Stimulated activated CD8-positive, alpha-beta memory T cell treated with anti-CD3 and anti-CD28 coated beads, Interleukin-2, amount 100 ng/mL, for 48 hours (primary cell): ENCODE data around the gene RAP1B.
"Not testable (repeated sequence)": the region's sequence is repeated elsewhere in the genome, so short reads cannot be mapped to it uniquely, and the experiment has no call there.

ENCODE experiments used
- DNase-seq, 2 donors: peaks; one replicate each; pipeline ENCODE4 v3.0.0-alpha.2; 2020; ENCODE audit warnings: low read depth in 2 of 2

Gene RAP1B

DNA sequence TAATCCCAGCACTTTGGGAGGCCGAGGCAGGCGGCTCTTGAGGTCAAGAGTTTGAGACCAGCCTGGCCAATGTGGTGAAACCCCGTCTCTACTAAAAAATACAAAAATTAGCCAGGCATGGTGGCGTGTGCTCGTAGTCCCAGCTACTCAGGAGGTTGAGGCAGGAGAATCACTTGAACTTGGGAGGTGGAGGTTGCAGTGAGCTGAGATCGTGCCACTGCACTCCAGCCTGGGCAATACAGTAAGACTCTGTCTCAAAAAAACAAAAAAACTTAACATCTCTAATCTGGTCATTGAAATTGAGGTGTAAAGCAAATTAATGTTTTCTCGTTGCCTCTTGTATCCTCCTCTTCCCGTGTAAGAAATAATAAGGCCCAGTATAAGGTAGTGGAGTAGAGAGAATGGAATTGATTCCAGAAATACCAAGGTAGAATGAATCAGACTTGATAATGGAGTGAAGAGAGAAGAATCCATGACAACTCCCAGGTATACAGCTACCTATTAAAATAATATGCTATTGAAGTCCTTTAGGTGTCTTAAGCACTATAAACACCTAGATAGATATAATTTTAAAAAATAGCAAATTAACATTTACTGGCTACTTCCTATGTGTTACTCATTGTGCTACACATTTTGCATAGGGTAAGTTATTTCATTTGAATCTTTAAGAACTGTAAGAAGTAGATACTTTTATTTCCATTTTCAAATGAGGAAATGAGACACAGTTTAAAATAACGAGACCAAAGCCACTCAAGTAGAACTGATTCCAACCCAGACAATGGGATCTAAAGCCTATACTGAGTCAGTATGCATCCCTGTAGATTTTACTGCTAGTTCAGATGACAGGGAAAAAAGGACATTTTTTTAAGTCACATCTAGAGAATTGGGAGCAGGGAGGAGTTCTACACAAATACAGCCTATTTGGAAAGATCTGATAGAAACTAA is 23.2 kb downstream of the RAP1B start:
- no peak for DNase-seq

DNA sequence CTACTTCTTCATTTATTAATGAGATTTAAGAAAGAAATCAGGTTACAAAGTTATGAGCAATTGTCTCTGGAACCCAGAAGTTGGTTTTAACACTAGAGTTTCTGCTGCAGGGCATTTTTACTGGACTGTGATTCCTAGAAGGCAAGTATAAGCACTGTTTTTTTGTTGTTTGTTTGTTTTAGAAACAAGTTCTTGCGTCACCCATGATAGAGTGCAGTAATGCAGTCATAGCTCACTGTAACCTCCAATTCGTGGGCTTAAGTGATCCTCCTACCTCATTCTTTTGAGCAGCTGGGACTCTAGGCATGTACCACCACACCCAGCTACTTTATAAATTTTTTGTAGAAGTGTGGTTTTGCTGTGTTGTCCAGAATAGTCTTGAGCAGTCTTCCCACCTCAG is 25.6 kb downstream of the RAP1B start:
- DNase-seq, result no peak

DNA sequence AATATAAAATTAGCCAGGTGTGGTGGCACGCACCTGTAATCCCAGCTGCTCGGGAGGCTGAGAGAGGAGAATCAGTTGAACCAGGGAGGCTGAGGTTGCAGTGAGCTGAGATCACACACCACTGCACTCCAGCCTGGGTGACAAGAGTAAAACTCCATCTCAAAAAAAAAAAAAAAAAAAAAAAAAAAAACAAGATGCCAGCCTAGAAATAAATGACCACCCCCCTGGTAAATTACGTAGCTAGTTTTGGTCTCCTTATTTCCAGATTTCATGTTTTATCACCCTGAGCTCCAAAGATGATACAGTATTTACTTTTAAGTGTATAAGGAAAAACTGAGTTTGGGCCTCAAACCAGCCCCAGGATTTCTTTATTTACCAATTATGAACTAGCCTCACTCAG is 26.7 kb downstream of the RAP1B start:
- DNase-seq, result not testable (repeated sequence)

DNA sequence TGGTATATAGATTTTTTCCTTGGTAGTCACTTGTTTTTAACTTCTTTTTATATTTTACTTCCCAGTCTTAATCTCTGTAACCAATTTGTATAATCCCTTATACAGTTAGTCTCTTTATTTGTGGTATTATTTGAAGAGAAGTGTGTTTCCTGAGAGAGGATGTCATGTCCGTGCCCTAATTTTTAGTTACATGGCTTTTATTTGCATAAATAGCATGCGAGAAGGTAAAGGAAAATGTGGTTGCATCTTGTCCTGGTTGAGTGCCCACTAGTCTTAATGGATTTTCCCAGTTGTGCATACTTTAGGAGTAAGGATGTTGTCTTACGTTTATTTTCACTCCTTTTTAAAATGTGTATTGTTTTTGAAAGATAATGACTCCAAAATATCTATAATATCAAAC is 27.5 kb downstream of the RAP1B start:
- DNase-seq, result no peak

DNA sequence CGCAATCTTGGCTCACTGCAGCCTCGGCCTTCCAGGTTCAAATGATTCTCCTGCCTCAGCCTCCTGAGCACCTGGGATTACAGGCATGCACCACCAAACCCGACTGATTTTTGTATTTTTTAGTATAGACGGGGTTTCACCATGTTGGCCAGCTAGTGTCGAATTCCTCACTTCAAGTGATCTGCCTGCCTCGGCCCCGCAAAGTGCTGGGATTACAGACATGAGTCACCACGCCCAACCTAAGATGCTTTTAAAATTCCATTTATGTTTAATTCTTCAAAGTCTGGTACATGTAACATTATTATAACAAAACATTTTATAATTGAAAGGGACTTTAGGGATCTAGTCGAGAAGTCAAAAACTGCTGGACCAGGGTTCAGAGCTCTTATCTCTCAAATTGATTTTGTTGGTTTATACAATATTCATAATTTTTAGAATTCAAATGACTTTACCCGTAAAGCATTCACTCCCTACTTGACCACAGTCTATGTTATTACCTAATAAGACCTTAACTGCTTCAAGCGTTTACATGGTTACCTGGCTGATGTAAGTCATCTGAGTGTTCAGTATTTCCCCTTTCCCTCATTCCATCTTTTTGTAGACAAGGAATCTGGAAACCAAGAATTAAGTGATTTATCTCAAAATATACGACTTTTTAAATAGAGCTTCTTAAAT is 28.2 kb downstream of the RAP1B start:
- DNase-seq, result no peak

DNA sequence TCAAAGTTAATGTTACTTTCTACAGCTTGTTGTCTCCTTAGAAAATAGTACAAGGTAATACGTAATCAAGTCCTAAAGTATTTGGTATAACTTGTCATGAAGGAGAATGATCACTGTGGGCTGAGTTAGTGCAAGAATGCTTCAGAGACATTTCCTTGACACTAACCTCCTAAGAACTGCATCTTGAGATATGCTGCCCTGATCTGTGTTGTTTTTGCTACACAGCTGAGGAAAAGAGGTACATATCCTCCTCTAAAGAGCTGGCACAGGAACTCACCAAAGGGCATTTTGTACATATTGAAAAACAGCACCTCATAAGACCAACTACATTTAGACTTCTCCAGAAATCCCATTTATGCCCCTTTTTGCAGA is 28.7 kb downstream of the RAP1B start:
- DNase-seq, result no peak

DNA sequence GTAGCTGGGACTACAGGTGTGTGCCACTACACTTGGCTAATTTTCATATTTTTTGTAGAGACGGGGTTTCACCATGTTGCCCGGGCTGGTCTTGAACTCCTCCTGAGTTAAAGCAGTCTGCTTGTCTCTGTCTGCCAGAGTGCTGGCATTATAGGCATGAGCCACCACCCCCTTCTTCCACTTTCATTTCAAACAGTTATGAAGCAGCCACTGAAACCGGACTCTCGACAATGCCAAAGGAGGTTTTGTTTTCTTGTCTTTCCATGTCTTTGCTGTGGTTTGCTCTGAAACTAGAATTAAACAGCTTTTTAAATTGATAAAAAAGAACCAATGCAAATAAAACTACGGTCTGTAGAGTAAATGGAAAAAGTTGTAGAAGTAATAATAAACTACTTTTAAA is 30.4 kb downstream of the RAP1B start:
- DNase-seq, result peak in 1 of 2 donors; percentile 13

DNA sequence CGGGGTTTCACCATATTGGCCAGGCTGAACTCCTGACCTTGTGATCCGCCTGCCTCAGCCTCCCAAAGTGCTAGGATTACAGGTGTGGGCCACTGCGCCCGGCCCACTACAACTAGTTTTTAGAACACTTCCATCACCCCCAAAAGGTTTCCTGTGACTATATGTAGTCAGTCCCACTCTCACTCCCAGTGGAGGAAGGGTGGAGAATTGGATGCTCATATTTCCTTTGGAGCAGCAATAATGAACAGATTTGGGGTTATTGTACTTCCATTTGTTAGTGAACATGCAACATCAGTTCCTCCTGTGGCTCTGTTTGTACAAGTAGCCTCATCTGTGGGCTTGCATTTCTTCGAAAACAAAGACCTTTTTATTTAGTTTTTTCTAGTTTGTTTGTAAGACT is 35.8 kb downstream of the RAP1B start:
- no peak for DNase-seq

DNA sequence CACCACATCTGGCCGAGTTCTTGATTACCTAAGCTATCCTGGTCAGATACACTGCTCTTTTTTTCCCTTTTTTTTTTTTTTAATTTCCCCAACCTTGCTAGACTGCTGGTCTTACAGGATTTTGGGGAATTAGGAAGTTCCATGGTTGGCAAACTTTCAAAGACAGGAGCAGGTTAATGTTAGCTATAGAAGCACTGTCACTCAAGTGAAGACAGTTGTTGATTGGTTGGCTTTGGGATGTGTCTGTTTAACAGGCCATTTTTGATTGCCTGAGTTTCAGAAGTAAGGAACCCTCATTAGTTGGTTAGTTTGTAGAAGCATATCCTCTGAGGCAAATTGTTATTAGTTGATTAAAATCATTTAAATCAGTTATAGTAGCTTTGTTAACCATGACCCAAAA is 36.8 kb downstream of the RAP1B start:
- no peak for DNase-seq

DNA sequence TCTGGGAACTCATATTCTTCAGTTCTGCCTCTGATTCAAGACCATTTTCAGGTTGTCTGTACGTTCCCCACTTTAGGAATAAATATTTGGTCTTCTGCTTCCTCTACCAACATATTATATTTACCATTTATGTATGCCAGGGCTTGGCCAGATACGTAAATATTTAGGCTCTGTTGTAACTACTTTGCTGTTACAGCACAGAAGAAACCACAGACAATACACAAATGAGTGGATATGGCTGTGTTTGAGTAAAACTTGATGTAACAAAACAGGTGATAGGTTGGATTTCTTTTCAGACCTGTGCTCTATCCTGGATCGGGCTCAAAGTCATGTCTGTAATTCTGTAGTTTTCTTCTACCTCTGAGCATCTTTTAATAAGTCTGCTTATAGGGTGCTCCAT is 37.5 kb downstream of the RAP1B start:
- no peak for DNase-seq

DNA sequence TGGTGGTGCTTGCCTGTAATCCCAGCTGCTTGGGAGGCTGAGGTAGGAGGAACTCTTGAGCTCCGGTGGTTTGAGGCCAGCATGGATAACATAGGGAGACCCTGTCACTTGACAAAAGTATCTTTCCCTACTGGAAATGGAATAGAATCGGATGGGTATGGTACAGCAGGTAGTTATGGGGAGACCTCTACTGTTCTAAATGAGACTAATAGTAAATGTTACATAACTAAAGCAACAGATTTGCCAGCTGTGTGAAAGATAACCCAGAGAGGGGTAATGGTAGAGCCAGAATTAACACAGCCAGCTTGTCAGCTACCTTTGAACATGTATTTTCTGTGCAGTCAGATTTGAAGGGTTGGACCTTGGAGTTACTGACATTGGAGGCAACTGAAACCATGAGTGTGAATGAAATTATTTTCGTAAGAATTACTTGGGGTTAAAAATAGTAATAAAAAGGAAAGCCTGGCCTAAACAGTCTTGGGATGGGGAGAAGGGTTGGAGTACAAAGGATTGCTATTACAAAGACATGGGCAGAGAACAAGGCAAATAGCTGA is 54.4 kb downstream of the RAP1B start:
- DNase-seq, result no peak

DNA sequence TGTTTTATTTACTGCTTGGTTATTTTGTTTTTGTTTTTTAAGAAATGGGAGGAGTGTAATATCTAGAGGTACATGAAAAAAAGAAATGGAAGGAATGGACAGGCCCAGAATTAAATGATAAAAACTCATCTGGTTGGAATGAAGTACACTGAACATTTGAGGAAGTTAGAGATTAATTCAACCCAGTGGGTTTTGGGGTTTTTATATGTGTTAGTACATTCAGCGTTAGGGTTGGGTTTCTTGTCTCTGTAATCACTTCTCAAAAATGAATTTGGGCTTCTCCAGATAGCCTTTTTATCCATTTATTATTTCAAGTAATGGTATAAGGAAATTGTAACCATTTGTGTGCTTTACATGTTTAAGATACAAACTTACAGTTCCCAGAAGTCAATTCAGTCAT is 56.6 kb downstream of the RAP1B start:
- DNase-seq, result no peak

DNA sequence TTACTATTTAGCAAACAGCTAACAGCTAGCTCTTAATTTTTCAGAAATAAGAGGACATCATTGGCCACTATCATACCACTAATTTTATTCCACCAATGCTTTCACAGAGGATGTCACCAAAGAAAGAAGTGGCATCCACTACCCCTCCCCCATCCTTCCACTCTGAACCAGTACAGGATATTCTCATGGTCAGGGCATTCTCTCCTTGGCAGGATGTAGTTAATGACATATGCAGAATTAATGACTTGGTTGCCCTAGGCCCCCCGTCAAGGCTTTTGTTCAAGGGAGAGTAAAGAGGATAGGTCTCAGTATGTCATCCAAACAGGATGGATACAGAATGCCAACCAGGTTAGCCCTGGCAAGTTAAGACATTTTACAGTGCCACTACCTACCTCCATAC is 57.2 kb downstream of the RAP1B start:
- DNase-seq, result no peak

DNA sequence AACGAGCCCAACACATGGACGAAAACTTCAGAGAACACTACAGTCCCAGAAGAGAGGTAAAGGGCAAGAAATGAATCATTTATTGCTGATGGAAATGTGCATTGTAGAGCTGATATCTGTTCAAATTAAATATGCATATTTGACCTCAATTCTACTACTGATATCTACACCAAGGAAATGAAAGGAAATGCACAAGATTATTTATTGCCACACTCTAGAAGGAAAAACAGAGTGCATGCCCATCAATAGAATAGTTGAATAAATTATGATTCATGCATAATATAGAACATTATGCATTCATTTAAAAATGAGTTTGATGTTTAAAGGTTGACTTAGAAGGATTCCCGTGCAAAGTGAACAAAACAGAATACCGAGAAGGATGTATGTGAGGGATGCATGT is 60.5 kb downstream of the RAP1B start:
- no peak for DNase-seq

DNA sequence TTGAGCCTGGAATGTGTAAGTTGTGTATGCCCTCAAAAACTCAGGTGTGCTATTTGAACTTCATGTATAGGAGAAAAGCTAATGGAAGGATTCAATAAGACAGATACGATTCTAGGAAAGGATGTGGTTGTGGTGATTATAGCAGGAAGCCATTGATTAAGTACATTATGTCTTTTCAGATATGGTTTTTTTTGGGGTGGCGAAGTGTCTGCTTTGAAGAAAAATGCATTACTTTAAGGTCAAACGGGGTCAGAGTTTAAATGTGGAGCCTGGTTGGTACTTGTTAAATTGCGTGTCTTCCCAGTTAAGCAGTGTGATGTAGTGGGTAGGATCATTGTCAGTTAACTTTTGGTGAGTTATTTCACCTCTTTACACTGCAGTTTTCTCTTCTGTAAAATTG is 63.1 kb downstream of the RAP1B start:
- no peak for DNase-seq

DNA sequence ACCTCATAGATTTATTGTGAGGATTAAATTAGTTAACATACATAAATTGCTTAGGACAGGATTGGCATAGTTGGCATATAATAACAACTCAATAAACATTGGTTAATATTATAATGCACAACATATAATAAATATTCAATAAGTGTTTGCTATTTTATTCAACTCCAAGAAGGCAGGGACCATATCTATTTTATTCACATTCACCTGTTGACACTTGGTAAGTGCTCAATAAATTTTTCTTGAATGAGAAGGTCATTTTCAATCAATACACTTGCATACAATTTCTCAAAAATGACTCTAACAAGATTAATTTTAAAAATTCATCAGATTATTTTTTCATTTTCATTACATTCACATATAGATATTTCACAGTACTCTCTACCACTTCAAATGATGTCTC is 63.7 kb downstream of the RAP1B start:
- DNase-seq, result no peak

DNA sequence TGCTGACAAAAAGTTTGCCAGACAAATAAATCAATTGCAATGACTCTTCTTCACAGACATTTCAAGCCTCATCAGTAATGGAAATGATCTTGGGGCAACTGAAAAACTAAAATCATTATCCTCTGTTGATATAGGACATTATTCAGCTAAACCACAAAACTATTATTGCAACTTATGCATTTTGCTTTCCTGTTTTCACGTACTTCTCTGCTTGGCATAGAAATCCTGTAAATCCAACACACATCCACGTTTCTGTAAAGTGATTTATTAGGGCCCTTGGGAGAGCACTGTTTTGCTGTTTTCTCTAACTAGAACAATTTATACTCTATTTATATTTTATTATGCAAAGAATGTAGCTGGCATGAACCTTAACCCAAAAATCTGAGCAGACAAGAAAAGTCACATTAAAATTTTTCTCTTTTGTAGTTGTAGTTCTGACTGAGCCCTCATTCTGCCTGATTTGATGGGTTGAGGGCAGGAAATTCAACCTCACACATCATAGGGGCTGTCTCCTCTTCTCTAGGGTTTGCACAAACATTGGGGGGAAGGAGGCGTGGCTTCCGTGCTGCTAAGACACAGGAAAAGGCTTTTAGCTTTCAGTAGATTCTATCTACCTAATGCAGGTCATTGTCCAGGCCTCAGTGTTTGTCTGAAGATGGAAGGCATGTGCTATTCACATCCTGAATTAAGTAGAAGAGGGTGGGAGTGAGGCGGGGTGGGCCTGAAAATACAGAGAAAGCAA is 64.6 kb downstream of the RAP1B start:
- DNase-seq, result peak; percentile 40 to 42

DNA sequence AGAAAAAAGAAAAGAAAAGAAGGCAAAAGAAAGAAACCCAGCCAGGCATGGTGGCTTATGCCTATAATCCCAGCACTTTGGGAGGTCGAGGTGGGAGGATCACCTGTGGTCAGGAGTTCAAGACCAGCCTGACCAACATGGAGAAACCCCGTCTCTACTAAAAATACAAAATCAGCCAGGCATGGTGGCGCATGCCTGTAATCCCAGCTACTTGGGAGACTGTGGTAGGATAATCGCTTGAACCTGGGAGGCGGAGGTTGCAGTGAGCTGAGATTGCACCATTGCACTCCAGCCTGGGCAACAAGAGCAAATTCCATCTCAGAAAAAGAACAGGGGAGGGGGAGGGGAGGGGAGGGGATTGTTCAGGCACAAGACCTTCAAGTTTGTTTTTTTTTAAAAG is 66.2 kb downstream of the RAP1B start:
- not testable (repeated sequence) for DNase-seq

DNA sequence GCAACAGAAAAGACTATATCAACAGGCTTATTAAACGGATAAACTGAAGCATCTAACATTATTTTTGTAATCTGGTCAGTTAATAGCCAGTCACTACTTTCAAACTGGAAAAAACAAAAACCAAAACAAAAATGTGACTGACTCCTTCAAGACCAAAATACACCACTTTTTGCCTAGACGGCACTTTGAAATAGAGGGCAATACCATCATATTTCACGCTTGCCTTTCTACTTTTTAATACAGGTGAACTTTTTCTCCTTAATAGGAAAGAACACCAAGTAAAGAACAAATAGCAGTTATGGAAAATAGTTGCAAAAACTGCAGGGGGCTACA is 75.5 kb downstream of the RAP1B start:
- no peak for DNase-seq

DNA sequence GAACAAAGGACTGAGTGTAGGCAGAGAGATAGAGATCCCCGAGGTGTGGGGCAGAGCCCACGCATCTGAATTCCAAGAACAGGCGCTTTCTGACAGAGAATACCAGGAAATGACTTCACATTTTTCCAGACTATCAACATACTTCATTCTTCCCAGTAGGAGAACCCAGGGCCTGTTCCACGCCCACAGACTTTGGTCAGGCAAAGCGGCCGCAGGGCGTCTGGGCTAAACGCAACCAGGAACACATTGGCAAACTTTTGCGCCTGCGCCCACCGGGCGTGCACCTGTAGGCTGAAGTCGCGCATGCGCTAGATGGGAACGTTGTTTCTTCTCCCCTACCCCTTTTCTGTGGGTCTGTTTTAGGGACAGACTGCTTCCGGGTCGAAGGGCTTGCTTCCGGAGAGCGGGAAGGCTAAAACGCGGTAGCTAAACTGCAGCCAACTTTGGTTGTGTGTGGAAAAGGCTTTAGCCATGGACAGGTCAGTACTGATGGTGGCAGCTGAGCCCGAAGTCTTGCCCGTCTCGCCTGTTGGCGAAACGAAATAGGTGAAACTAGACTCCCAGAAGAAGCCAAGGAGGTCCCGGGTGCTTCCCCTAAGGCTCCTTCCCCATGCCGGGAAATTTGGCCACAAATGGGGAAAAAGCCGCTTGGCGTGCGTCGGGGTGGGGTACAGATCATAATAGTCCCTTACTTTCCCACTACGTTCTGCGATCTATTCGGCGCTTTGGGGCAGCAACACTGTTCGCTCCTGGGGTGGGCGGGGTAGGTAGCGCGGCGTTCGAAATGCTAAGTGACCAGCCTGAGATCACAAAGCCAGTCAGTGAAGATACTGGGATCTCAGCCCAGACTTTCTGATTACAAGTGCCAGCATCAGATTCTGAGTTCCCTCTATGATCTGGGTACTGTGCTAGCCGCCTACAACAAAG is 76.2 kb downstream of the RAP1B start, which contains the start of gene NUP107:
Gene NUP107, plus strand, starts transcription at position 384 of the 927 bp plus-strand sequence. Its CDS starts 88 bp downstream, at position 472.
- DNase-seq, result peak; percentile 94 to 96

DNA sequence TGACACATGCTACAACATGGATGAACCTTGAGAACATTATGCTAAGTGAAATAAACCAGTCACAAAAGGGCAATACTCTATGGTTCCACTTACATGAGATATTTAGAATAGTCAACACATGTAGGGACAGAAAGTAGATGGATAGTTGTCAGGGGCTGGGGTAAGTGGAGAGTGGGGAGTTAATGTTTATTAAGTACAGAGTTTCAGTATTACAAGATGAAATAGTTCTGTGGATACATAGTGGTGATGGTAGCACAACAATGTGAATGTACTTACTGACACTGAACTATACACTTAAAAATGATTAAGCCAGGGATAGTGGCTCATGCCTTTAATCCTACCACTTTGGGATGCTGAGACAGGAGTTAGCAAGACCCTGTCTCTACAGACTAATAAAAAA is 84.8 kb downstream of the RAP1B start:
- DNase-seq, result no peak
